Measurements from ENCODE around the gene C4A. TPM values are rescaled to one million over a fixed set of nuclear protein-coding genes. Genes with fewer than 3 reads are reported as not detected.

The C4A gene
- total and polyA plus RNA-seq, 2 of the 8 experiments (the other 6 are each of a cell fraction or from before 2014, with no cell fraction given) = 0.62 to 2.4 TPM

DNA sequence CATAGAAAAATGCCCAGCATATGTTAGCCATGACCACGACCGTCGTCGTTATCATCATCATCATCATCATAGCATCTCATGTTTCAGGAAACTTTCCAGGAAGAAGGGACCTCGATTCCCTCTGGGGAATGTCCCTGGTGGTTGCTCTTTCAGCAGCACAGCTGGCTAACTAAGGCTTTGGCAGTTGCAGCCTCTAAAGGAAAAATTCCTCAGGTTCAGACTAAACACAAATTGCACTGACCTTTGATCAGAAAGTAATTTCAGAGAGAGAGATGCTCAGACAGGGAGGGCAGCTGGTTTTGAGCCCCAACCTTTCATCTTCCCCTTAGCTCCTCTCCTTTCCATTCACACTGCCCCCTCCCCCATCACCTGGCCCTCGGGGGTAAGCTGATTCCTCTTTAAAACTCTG is 41.6 kb upstream of the C4A start:
- H4K8ac ChIP-seq (ENCODE audit: extremely low read depth, insufficient read depth, low read length) = no peak overlapping the region
- no peak overlapping the region; the same call in 1 of the 2 replicates for H3K18ac ChIP-seq (ENCODE audit: extremely low read depth, low read length)
- POLR2A ChIA-PET (ENCODE audit: partially characterized antibody) = interaction anchor here (0.8 to 6.9 kb wide), 6 partner anchors 10 to 42 kb away, joined by 3 to 47 read pairs (median 4); partner anchors contain the start of gene EHMT2
- no peak overlapping the region for H2BK120ac ChIP-seq (replicated peaks; ENCODE audit: low read depth, low read length)
- no peak for FAIRE-seq
- no peak overlapping the region for H3K14ac ChIP-seq (ENCODE audit: insufficient read length)
- H3K9me3 ChIP-seq (ENCODE audit: insufficient read depth in 2 of 2, low read depth in 1 of 2, low read length in 1 of 2) = no peaks in the 10 kb centered on the region
- H3K56ac ChIP-seq (replicated peaks; ENCODE audit: insufficient read length, low read depth, low read length) = no peak overlapping the region
- no peak overlapping the region for H4K91ac ChIP-seq (replicated peaks; ENCODE audit: insufficient read length, low read length)
- no peaks in the 10 kb centered on the region for H3K36me3 ChIP-seq (ENCODE audit: control insufficient read depth in 2 of 4, insufficient read depth in 4 of 4, low read length in 3 of 4)
- CTCF ChIA-PET (ENCODE audit: partially characterized antibody) = interaction anchor here (0.6 to 7.8 kb wide), 6 partner anchors 11 to 343 kb away, joined by 3 to 53 read pairs (median 4); no protein-coding TSS in a partner anchor
- H3K4me1 ChIP-seq (replicated peaks in 1 of 4; ENCODE audit: control insufficient read depth in 3 of 4, insufficient read depth in 4 of 4, low read length in 3 of 4) = 0 out of 7 replicates have a peak, but pooled peaks cover 0 to 2% (median 0%) of the 10 kb centered on the region in 4 experiments
- H3K27me3 ChIP-seq (replicated peaks in 1 of 4; ENCODE audit: control insufficient read depth in 3 of 4, extremely low read depth in 1 of 4, insufficient read depth in 3 of 4, low read length in 3 of 4) = peaks cover 0 to 6% (median 0%) of the 10 kb centered on the region in 4 experiments; a peak in 1 of 7 replicates
- H2BK20ac ChIP-seq (ENCODE audit: low read length) = no peak overlapping the region
- no peak overlapping the region for H3K4me2 ChIP-seq (ENCODE audit: insufficient read depth in 1 of 2, low read depth in 2 of 2, low read length in 2 of 2)
- H3K79me1 ChIP-seq (ENCODE audit: low read depth, low read length) = no peaks in the 10 kb centered on the region
- no peak overlapping the region for H2AK5ac ChIP-seq (ENCODE audit: low read depth, low read length)
- 60% methylated on average over 6 of the region's 6 CpGs; no CpG with 5 or more reads in 1 of the 2 experiments for WGBS, 2 experiments (ENCODE audit: extremely low coverage in 1 of 2, insufficient coverage in 1 of 2, insufficient read length in 1 of 2, insufficient replicate concordance in 2 of 2, low coverage in 1 of 2, low lambda C conversion rate in 2 of 2, missing lambda C conversion rate in 1 of 2)
- H2AFZ ChIP-seq (ENCODE audit: low read length) = 0 out of 2 replicates have a peak overlapping the region, but pooled peaks have one; percentile 36
- no peak overlapping the region for H3K23ac ChIP-seq (ENCODE audit: insufficient read length)
- H3K27ac ChIP-seq (ENCODE audit: low read depth, low read length) = no peak overlapping the region
- H2BK5ac ChIP-seq (ENCODE audit: low read depth, low read length) = no peak overlapping the region
- H3K9ac ChIP-seq (replicated peaks in 1 of 4; ENCODE audit: extremely low read depth in 1 of 4, low read depth in 3 of 4, low read length in 3 of 4) = no peak overlapping the region
- no peak overlapping the region for H3K4me3 ChIP-seq (ENCODE audit: extremely low read depth in 1 of 4, insufficient read depth in 2 of 4, low read depth in 3 of 4, low read length in 4 of 4)
- no peaks in the 10 kb centered on the region for H3K79me2 ChIP-seq (ENCODE audit: control insufficient read depth in 1 of 2, insufficient read depth in 2 of 2, low read length in 2 of 2)
- H3K4ac ChIP-seq (replicated peaks; ENCODE audit: insufficient read length, low read depth, low read length) = no peak overlapping the region
- H4K20me1 ChIP-seq (replicated peaks in 1 of 2; ENCODE audit: control insufficient read depth in 1 of 2, insufficient read depth in 2 of 2, low read length in 2 of 2) = no peaks in the 10 kb centered on the region
- H3K23me2 ChIP-seq (ENCODE audit: low read depth, low read length) = no peaks in the 10 kb centered on the region
- H2BK12ac ChIP-seq (ENCODE audit: low read depth, low read length) = no peak overlapping the region
- H4K5ac ChIP-seq (ENCODE audit: insufficient read length, low read depth, low read length) = no peak overlapping the region
- DNase-seq (ENCODE audit: low read depth in 1 of 2, low spot score in 2 of 2) = no peak
- H2BK15ac ChIP-seq (ENCODE audit: low read length) = no peak overlapping the region
- TF ChIP-seq EZH2 (IDR thresholded peaks at IDR 0.05; ENCODE audit: low read depth, low read length, severe bottlenecking) (no peak), NRF1 (IDR thresholded peaks at IDR 0.05; ENCODE audit: low read depth, low read length) (no peak), BACH1 (IDR thresholded peaks at IDR 0.05; ENCODE audit: low read length) (no peak), CREB1 (IDR thresholded peaks at IDR 0.05) (no peak), SAP30 (IDR thresholded peaks at IDR 0.05; ENCODE audit: insufficient read depth, insufficient replicate concordance, low read length) (no peak), SUZ12 (IDR thresholded peaks at IDR 0.05; ENCODE audit: low read length) (no peak), SIX5 (IDR thresholded peaks at IDR 0.05; ENCODE audit: low read depth, low read length) (no peak), CTBP2 (IDR thresholded peaks at IDR 0.05; ENCODE audit: borderline replicate concordance, insufficient read depth, insufficient read length, low read length) (no peak), RFX5 (IDR thresholded peaks at IDR 0.05; ENCODE audit: borderline replicate concordance, low read depth, low read length) (no peak), EP300 (IDR thresholded peaks at IDR 0.05; ENCODE audit: borderline replicate concordance in 1 of 2, low read depth in 2 of 2, low read length in 2 of 2) (no peak), HDAC6 (IDR thresholded peaks at IDR 0.05; ENCODE audit: low read depth, low read length) (no peak)
- TF ChIP-seq, protein P1, sequence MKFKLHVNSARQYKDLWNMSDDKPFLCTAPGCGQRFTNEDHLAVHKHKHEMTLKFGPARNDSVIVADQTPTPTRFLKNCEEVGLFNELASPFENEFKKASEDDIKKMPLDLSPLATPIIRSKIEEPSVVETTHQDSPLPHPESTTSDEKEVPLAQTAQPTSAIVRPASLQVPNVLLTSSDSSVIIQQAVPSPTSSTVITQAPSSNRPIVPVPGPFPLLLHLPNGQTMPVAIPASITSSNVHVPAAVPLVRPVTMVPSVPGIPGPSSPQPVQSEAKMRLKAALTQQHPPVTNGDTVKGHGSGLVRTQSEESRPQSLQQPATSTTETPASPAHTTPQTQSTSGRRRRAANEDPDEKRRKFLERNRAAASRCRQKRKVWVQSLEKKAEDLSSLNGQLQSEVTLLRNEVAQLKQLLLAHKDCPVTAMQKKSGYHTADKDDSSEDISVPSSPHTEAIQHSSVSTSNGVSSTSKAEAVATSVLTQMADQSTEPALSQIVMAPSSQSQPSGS (IDR thresholded peaks at IDR 0.05; ENCODE audit: low read length) = no peak

All from H1 (cell line).